ENCODE results near the gene NEDD4L.
A peak's percentile ranks its signal among the peaks of the same experiment; 100 is the strongest.

Gene NEDD4L

GRCh38 chr18:58389745-58390144 is 345.7 kb downstream of the NEDD4L start:
- DNase-seq (ENCODE audit: low read depth) = no peak
- H3K4me3 ChIP-seq (ENCODE audit: low read depth, low read length) = no peak overlapping the region
- TF ChIP-seq CTCF (IDR thresholded peaks at IDR 0.05; ENCODE audit: low read depth, low read length, missing control alignments) = no peak
- in situ Hi-C loops (cut with HindIII; ENCODE audit: low sequenced_read_pairs) = no loop called here

GRCh38 chr18:58390399-58390798 is 346.4 kb downstream of the NEDD4L start:
- DNase-seq (ENCODE audit: low read depth) = no peak
- H3K4me3 ChIP-seq (ENCODE audit: low read depth, low read length) = no peak overlapping the region
- TF ChIP-seq CTCF (IDR thresholded peaks at IDR 0.05; ENCODE audit: low read depth, low read length, missing control alignments) = no peak
- in situ Hi-C loops (cut with HindIII; ENCODE audit: low sequenced_read_pairs) = no loop called here

- in situ Hi-C loops (cut with HindIII; ENCODE audit: low sequenced_read_pairs) = no loop called here
- TF ChIP-seq CTCF (IDR thresholded peaks at IDR 0.05; ENCODE audit: low read depth, low read length, missing control alignments) = no peak
- no peak for DNase-seq (ENCODE audit: low read depth)
Observed at GRCh38 chr18:58391231-58391825, 347.3 kb downstream of the NEDD4L start.

DNA sequence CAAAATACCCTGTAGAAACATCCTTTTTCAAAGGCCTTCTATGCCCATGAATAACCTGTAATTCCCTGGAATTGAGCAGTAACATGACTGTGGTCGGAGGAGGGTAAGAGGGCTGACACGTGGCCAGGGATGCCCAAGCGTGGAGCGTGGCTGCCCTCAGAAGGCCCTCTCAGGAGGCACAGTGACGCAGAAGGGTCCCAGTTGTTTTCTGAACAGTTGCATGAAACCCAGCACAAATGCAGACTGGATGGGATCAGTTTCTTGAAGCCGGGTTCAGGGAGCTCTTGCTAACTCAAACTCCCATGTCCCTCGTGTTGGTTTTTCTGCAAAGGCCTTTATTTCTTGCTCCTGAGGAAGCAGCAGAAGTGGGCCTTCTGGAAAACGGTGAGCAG is 347.9 kb downstream of the NEDD4L start:
- no peak for DNase-seq (ENCODE audit: low read depth)
- no peak overlapping the region for H3K4me3 ChIP-seq (ENCODE audit: low read depth, low read length)
- no peak for TF ChIP-seq CTCF (IDR thresholded peaks at IDR 0.05; ENCODE audit: low read depth, low read length, missing control alignments)
- in situ Hi-C loops (cut with HindIII; ENCODE audit: low sequenced_read_pairs) = no loop called here

More at GRCh38 chr18:58391231-58391825, 347.3 kb downstream of the NEDD4L start:
- no peak overlapping the region for H3K4me3 ChIP-seq (ENCODE audit: low read depth, low read length)

- TF ChIP-seq CTCF (IDR thresholded peaks at IDR 0.05; ENCODE audit: low read depth, low read length, missing control alignments) = no peak
- peak; percentile 90 for DNase-seq (ENCODE audit: low read depth)
- H3K4me3 ChIP-seq (ENCODE audit: low read depth, low read length) = no peak overlapping the region
- in situ Hi-C loops (cut with HindIII; ENCODE audit: low sequenced_read_pairs) = no loop called here
Observed at GRCh38 chr18:58392324-58393000, 348.4 kb downstream of the NEDD4L start.

DNA sequence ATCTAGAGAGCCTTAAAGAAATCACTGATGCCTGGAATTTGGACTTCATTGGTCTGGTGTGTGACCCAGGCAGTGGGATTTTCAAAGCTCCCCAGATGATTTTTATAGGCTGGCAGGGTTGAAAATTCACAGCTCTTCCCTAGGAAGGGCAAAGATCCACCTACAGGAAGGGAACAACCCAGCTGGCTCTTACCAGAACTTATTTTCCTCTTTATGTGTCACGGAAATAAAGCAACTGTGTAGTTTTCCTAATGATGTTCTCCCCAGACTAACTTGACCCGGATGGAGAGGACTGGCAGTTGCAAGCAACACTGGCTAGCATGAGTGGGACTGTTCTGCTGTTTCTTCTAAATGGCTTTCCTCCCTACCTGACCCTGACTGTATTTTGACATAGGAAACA is 349.3 kb downstream of the NEDD4L start:
- TF ChIP-seq CTCF (IDR thresholded peaks at IDR 0.05; ENCODE audit: low read depth, low read length, missing control alignments) = no peak
- in situ Hi-C loops (cut with HindIII; ENCODE audit: low sequenced_read_pairs) = no loop called here
- no peak for DNase-seq (ENCODE audit: low read depth)
- no peak overlapping the region for H3K4me3 ChIP-seq (ENCODE audit: low read depth, low read length)

Data from astrocyte of the cerebellum (primary cell).